Measurements from ENCODE around the gene RIN3. TPM values are rescaled to one million over a fixed set of nuclear protein-coding genes. Genes with fewer than 3 reads are reported as not detected.

RIN3 gene
- total and polyA plus RNA-seq, 2 experiments from 2014 or later = 1.8 to 7.0 TPM

- Histone ChIP-seq H3K9ac (peak overlapping the region; percentile 12; the same call in 1 of the 2 replicates), H2AFZ (peak overlapping the region; percentile 24), H3K4me3 (no peak overlapping the region)
These were observed 36.3 kb downstream of the RIN3 start for GRCh38 chr14:92549859-92550230.

DNA sequence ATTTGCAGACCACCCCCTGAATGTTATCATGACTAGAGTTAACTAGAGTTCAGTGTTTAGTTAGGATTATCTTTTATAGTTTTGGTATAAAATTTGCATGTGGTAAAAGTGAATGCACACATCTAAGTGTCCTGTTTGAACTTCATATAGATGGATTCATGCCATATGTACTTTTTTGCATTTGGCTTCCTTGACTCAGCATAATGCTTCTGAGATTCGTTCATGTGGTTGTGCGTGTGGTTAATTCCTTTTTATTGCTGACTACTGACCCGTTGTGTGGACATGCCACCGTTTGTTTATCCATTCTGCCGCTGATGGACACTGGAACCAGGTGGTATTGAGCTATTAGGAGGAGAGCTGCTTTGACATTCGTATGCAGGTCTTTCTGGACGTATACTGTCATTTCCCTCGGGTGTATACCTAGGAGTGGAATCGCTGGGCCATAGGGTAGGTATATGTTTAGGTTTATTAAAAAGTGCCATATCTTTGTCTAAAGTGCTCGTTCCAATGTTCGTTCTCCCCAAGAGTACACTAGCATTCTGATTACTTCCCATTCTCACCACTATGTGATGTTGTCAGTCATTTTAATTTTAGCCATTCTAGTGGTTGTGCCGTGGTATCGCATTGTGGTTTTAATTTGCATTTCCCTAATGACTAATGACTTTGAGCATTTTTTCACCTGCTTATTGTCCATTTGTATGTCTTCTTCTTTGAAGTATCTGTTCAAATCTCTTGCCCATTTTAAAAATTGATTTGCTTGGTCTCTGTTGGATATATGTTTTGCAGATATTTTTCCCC lies 37.7 kb downstream of the RIN3 start:
- no peak overlapping the region for H2AFZ ChIP-seq
- H4K20me1 ChIP-seq (ENCODE audit: insufficient read depth) = no peaks in the 10 kb centered on the region
- in situ Hi-C loops (cut with MboI) = no loop called here
- H3K9me3 ChIP-seq (ENCODE audit: low read depth) = no peaks in the 10 kb centered on the region
- no peaks in the 10 kb centered on the region for H3K9me2 ChIP-seq (ENCODE audit: insufficient read depth)
- H3K9ac ChIP-seq = no peak overlapping the region
- H3K4me1 ChIP-seq (ENCODE audit: insufficient read depth) = peaks cover 12% of the 10 kb centered on the region
- H3K79me2 ChIP-seq (ENCODE audit: insufficient read depth) = peaks cover 43% of the 10 kb centered on the region
- H3K27ac ChIP-seq = no peak overlapping the region
- no peak for DNase-seq
- no peaks in the 10 kb centered on the region for H3K27me3 ChIP-seq (replicated peaks; ENCODE audit: insufficient read depth)
- H3K36me3 ChIP-seq (ENCODE audit: low read depth) = no peaks in the 10 kb centered on the region
- H3K4me2 ChIP-seq (ENCODE audit: unreplicated experiment) = no peak overlapping the region
- TF ChIP-seq EZH2phosphoT487 (IDR thresholded peaks at IDR 0.05; ENCODE audit: insufficient read depth, low read depth) (no peak), EZH2 (IDR thresholded peaks at IDR 0.05; ENCODE audit: insufficient read depth, poor library complexity, severe bottlenecking) (no peak)
- WGBS, 2 experiments (ENCODE audit: low coverage in 1 of 2, low lambda C conversion rate in 2 of 2, missing lambda C conversion rate in 2 of 2) = 90 to 91% methylated on average over 13 of the region's 13 CpGs
- H3F3A ChIP-seq (ENCODE audit: insufficient read depth) = 0 out of 2 replicates have a peak, but pooled peaks cover 4% of the 10 kb centered on the region
- H3K4me3 ChIP-seq = no peak overlapping the region

More at GRCh38 chr14:92549859-92550230, 36.3 kb downstream of the RIN3 start:
- in situ Hi-C loops (cut with MboI) = no loop called here
- H3K27me3 ChIP-seq (replicated peaks; ENCODE audit: insufficient read depth) = no peaks in the 10 kb centered on the region
- H3K4me1 ChIP-seq (ENCODE audit: insufficient read depth) = peaks cover 11% of the 10 kb centered on the region
- H3K4me2 ChIP-seq (ENCODE audit: unreplicated experiment) = peak overlapping the region; percentile 63
- 16 to 18% methylated on average over 7 of the region's 7 CpGs for WGBS, 2 experiments (ENCODE audit: low coverage in 1 of 2, low lambda C conversion rate in 2 of 2, missing lambda C conversion rate in 2 of 2)
- peaks cover 44% of the 10 kb centered on the region for H3K79me2 ChIP-seq (ENCODE audit: insufficient read depth)
- no peaks in the 10 kb centered on the region for H3K9me2 ChIP-seq (ENCODE audit: insufficient read depth)
- peak; percentile 78 for DNase-seq
- no peaks in the 10 kb centered on the region for H3K36me3 ChIP-seq (ENCODE audit: low read depth)
- no peaks in the 10 kb centered on the region for H3K9me3 ChIP-seq (ENCODE audit: low read depth)
- 0 out of 2 replicates have a peak, but pooled peaks cover 4% of the 10 kb centered on the region for H3F3A ChIP-seq (ENCODE audit: insufficient read depth)
- peak overlapping the region; percentile 37 for H3K27ac ChIP-seq
- TF ChIP-seq EZH2phosphoT487 (IDR thresholded peaks at IDR 0.05; ENCODE audit: insufficient read depth, low read depth) (no peak), EZH2 (IDR thresholded peaks at IDR 0.05; ENCODE audit: insufficient read depth, poor library complexity, severe bottlenecking) (no peak)
- H4K20me1 ChIP-seq (ENCODE audit: insufficient read depth) = no peaks in the 10 kb centered on the region

DNA sequence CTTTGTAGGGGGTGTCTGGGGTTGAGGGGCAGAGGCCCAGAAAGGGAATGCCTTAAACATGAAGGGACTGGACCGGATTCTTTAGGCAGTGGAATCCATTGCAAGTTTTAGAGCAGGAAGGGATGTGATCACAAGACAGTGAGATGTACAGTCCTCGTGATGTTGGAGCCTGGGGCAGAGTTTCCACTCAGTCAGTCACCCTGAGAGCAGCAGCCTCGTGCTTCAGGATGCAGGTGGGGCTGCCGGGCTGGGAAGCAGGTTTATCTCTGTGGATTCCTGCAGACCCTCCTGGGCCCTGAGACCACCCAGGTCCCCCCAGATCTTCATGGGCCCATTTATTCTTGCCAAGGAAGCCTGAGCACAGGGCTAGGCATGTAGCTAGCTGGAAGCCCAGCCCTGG lies 38.5 kb downstream of the RIN3 start:
- DNase-seq = no peak
- no peaks in the 10 kb centered on the region for H3K9me3 ChIP-seq (ENCODE audit: low read depth)
- no peaks in the 10 kb centered on the region for H3K9me2 ChIP-seq (ENCODE audit: insufficient read depth)
- H3K79me2 ChIP-seq (ENCODE audit: insufficient read depth) = peaks cover 38% of the 10 kb centered on the region
- H3K4me1 ChIP-seq (ENCODE audit: insufficient read depth) = peaks cover 20% of the 10 kb centered on the region
- in situ Hi-C loops (cut with MboI) = no loop called here
- TF ChIP-seq EZH2phosphoT487 (IDR thresholded peaks at IDR 0.05; ENCODE audit: insufficient read depth, low read depth) = no peak
- TF ChIP-seq EZH2 (IDR thresholded peaks at IDR 0.05; ENCODE audit: insufficient read depth, poor library complexity, severe bottlenecking) = no peak
- 0 out of 2 replicates have a peak, but pooled peaks cover 4% of the 10 kb centered on the region for H3F3A ChIP-seq (ENCODE audit: insufficient read depth)
- no peak overlapping the region for H3K27ac ChIP-seq
- no peak overlapping the region for H3K9ac ChIP-seq
- H3K4me3 ChIP-seq = no peak overlapping the region
- 71 to 75% methylated on average over 4 of the region's 4 CpGs for WGBS, 2 experiments (ENCODE audit: low coverage in 1 of 2, low lambda C conversion rate in 2 of 2, missing lambda C conversion rate in 2 of 2)
- H3K4me2 ChIP-seq (ENCODE audit: unreplicated experiment) = no peak overlapping the region
- no peaks in the 10 kb centered on the region for H3K27me3 ChIP-seq (replicated peaks; ENCODE audit: insufficient read depth)
- H3K36me3 ChIP-seq (ENCODE audit: low read depth) = no peaks in the 10 kb centered on the region
- H4K20me1 ChIP-seq (ENCODE audit: insufficient read depth) = no peaks in the 10 kb centered on the region
- H2AFZ ChIP-seq = no peak overlapping the region

- Histone ChIP-seq H3K79me2 (ENCODE audit: insufficient read depth) (peaks cover 32% of the 10 kb centered on the region), H3K9ac (no peak overlapping the region)
- WGBS, 2 experiments (ENCODE audit: low coverage in 1 of 2, low lambda C conversion rate in 2 of 2, missing lambda C conversion rate in 2 of 2) = 90 to 93% methylated on average over 10 of the region's 10 CpGs
These were observed 39.9 kb downstream of the RIN3 start for GRCh38 chr14:92553438-92553837.

More at GRCh38 chr14:92553438-92553837, 39.9 kb downstream of the RIN3 start:
- in situ Hi-C loops (cut with MboI) = no loop called here
- H4K20me1 ChIP-seq (ENCODE audit: insufficient read depth) = no peaks in the 10 kb centered on the region
- no peak overlapping the region for H3K4me3 ChIP-seq
- no peaks in the 10 kb centered on the region for H3K9me3 ChIP-seq (ENCODE audit: low read depth)
- no peaks in the 10 kb centered on the region for H3K27me3 ChIP-seq (replicated peaks; ENCODE audit: insufficient read depth)
- peak; percentile 16 for DNase-seq
- no peaks in the 10 kb centered on the region for H3K9me2 ChIP-seq (ENCODE audit: insufficient read depth)
- 0 out of 2 replicates have a peak, but pooled peaks cover 4% of the 10 kb centered on the region for H3F3A ChIP-seq (ENCODE audit: insufficient read depth)
- H3K4me2 ChIP-seq (ENCODE audit: unreplicated experiment) = no peak overlapping the region
- no peak overlapping the region for H3K27ac ChIP-seq
- no peak overlapping the region for H2AFZ ChIP-seq
- TF ChIP-seq EZH2phosphoT487 (IDR thresholded peaks at IDR 0.05; ENCODE audit: insufficient read depth, low read depth) = no peak
- no peak for TF ChIP-seq EZH2 (IDR thresholded peaks at IDR 0.05; ENCODE audit: insufficient read depth, poor library complexity, severe bottlenecking)
- H3K36me3 ChIP-seq (ENCODE audit: low read depth) = 0 out of 2 replicates have a peak, but pooled peaks cover 3% of the 10 kb centered on the region
- H3K4me1 ChIP-seq (ENCODE audit: insufficient read depth) = peaks cover 21% of the 10 kb centered on the region
